Measurements from ENCODE around the gene CLDN25. TPM values are rescaled to one million over a fixed set of nuclear protein-coding genes. Genes with fewer than 3 reads are reported as not detected.
"Not testable (repeated sequence)": the region's sequence is repeated elsewhere in the genome, so short reads cannot be mapped to it uniquely, and the experiment has no call there.

The CLDN25 gene
- total RNA-seq, 2 donors from 2014 or later, result not detected

- Histone ChIP-seq H3K27me3 (replicated peaks; ENCODE audit: insufficient read depth) (no peaks in the 10 kb centered on the region), H3K4me1 (replicated peaks) (no peaks in the 10 kb centered on the region), H3K4me3 (no peak overlapping the region), H3K36me3 (no peaks in the 10 kb centered on the region), H3K27ac (no peak overlapping the region), H3K9me3 (no peaks in the 10 kb centered on the region)
- no peak for DNase-seq (ENCODE audit: low spot score)
- no peak for TF ChIP-seq POLR2AphosphoS5 (IDR thresholded peaks at IDR 0.05)
- no peak for TF ChIP-seq POLR2A (IDR thresholded peaks at IDR 0.05)
- TF ChIP-seq CTCF (IDR thresholded peaks at IDR 0.05), result no peak
- intact Hi-C loops (cut with DNase I), result no loop called here
- WGBS, result 94% methylated on average over 3 of the region's 3 CpGs
These were observed 19.4 kb upstream of the CLDN25 start for GRCh38 chr11:113760241-113760640.

GRCh38 chr11:113763040-113763439 is 16.6 kb upstream of the CLDN25 start:
- H3K4me3 ChIP-seq; H3K27ac ChIP-seq; H3K4me1 ChIP-seq (replicated peaks); H3K36me3 ChIP-seq; H3K27me3 ChIP-seq (replicated peaks; ENCODE audit: insufficient read depth); DNase-seq (ENCODE audit: low spot score); H3K9me3 ChIP-seq; intact Hi-C loops (cut with DNase I): not testable (repeated sequence)
- WGBS, result 100% methylated on average over 2 of the region's 2 CpGs

GRCh38 chr11:113764527-113765219 is 14.9 kb upstream of the CLDN25 start:
- TF ChIP-seq POLR2A (IDR thresholded peaks at IDR 0.05), result no peak
- TF ChIP-seq CTCF (IDR thresholded peaks at IDR 0.05), result no peak
- no peak for TF ChIP-seq POLR2AphosphoS5 (IDR thresholded peaks at IDR 0.05)
- intact Hi-C loops (cut with DNase I), result no loop called here
- no peaks in the 10 kb centered on the region for H3K36me3 ChIP-seq
- no peaks in the 10 kb centered on the region for H3K27me3 ChIP-seq (replicated peaks; ENCODE audit: insufficient read depth)
- H3K4me1 ChIP-seq (replicated peaks), result no peaks in the 10 kb centered on the region
- WGBS, result 91% methylated on average over 2 of the region's 2 CpGs
- DNase-seq (ENCODE audit: low spot score), result no peak
- H3K9me3 ChIP-seq, result no peaks in the 10 kb centered on the region
- no peak overlapping the region for H3K27ac ChIP-seq
- no peak overlapping the region for H3K4me3 ChIP-seq

GRCh38 chr11:113771964-113772363 is 7.6 kb upstream of the CLDN25 start:
- no peak for DNase-seq (ENCODE audit: low spot score)
- Histone ChIP-seq H3K4me3 (no peak overlapping the region), H3K27ac (no peak overlapping the region), H3K36me3 (no peaks in the 10 kb centered on the region), H3K27me3 (replicated peaks; ENCODE audit: insufficient read depth) (no peaks in the 10 kb centered on the region), H3K9me3 (no peaks in the 10 kb centered on the region), H3K4me1 (replicated peaks) (no peaks in the 10 kb centered on the region)
- TF ChIP-seq POLR2AphosphoS5 (IDR thresholded peaks at IDR 0.05), result no peak
- no peak for TF ChIP-seq CTCF (IDR thresholded peaks at IDR 0.05)
- no peak for TF ChIP-seq POLR2A (IDR thresholded peaks at IDR 0.05)
- intact Hi-C loops (cut with DNase I), result loop anchor here (10.0 kb wide), 1 partner anchor 103 kb away; the partner anchor contains the start of gene USP28
- 78% methylated on average over 3 of the region's 3 CpGs for WGBS

GRCh38 chr11:113773092-113773415 is 6.5 kb upstream of the CLDN25 start:
- no peak for TF ChIP-seq CTCF (IDR thresholded peaks at IDR 0.05)
- no peak for TF ChIP-seq POLR2AphosphoS5 (IDR thresholded peaks at IDR 0.05)
- WGBS, result under 1% methylated on average over 10 of the region's 10 CpGs
- no peaks in the 10 kb centered on the region for H3K9me3 ChIP-seq
- H3K27ac ChIP-seq, result peak overlapping the region; percentile 77 to 82
- H3K27me3 ChIP-seq (replicated peaks; ENCODE audit: insufficient read depth), result no peaks in the 10 kb centered on the region
- no peaks in the 10 kb centered on the region for H3K36me3 ChIP-seq
- peak; percentile 35 for DNase-seq (ENCODE audit: low spot score)
- intact Hi-C loops (cut with DNase I), result loop anchor here (10.0 kb wide), 1 partner anchor 102 kb away; the partner anchor contains the start of gene USP28
- peak overlapping the region; percentile 73 to 77 for H3K4me3 ChIP-seq
- no peaks in the 10 kb centered on the region for H3K4me1 ChIP-seq (replicated peaks)
